GM23338 (cell line): Measurements from ENCODE around the gene POLR2L.

Source experiments
- CREB1 ChIP-seq: fragments of 250-450 bp; sonication (Bioruptor Pico); IDR thresholded peaks from 2 replicates; pipeline ENCODE4 v1.5.0; 2020; ENCODE audit warnings: low read depth, mild to moderate bottlenecking, moderate library complexity
- EZH2 ChIP-seq: fragments of 200-600 bp; sonication (generic); IDR thresholded peaks from one replicate; pipeline ENCODE4 v1.8.0; 2017; ENCODE audit warnings: antibody characterized with exemption, mild to moderate bottlenecking, low read depth; ENCODE audit not compliant: unreplicated experiment
- EZH2phosphoT487 ChIP-seq: fragments of 200-600 bp; sonication (generic); IDR thresholded peaks from one replicate; pipeline ENCODE4 v1.8.1; 2018; ENCODE audit warnings: antibody characterized with exemption; ENCODE audit not compliant: unreplicated experiment
- JUNB ChIP-seq: IDR thresholded peaks from one replicate; pipeline ENCODE4 v1.6.1; 2016; ENCODE audit warnings: antibody characterized with exemption; ENCODE audit not compliant: unreplicated experiment
- POLR2AphosphoS5 ChIP-seq: IDR thresholded peaks from 2 replicates; pipeline ENCODE4 v1.6.1; 2016; ENCODE audit warnings: antibody characterized with exemption, low read depth
- ZNF114 ChIP-seq: fragments of 250-450 bp; sonication (Bioruptor Pico); IDR thresholded peaks from 2 replicates; pipeline ENCODE4 v1.5.0; 2020; ENCODE audit warnings: mild to moderate bottlenecking, moderate library complexity
- ZNF331 ChIP-seq: fragments of 250-450 bp; sonication (Bioruptor Pico); IDR thresholded peaks from 2 replicates; pipeline ENCODE4 v1.5.0; 2020; ENCODE audit warnings: low read depth, mild to moderate bottlenecking, moderate library complexity
- TF ChIP-seq, protein P1 (sequence below), 2 experiments: fragments of 200-600 bp in 1 of 2; sonication (generic) in 1 of 2; conservative IDR thresholded peaks; 2 replicates each; pipeline versions ENCODE4 v1.5.1 to v1.6.1; 2016 to 2017; ENCODE audit warnings: antibody characterized with exemption in 2 of 2, low read depth in 2 of 2, mild to moderate bottlenecking in 2 of 2, moderate library complexity in 1 of 2
- TF ChIP-seq, protein P2 (sequence below): fragments of 250-450 bp; sonication (Bioruptor Pico); IDR thresholded peaks from 2 replicates; pipeline ENCODE4 v1.5.0; 2020; ENCODE audit warnings: mild to moderate bottlenecking, moderate library complexity
- TF ChIP-seq, protein P3 (sequence below): IDR thresholded peaks from one replicate; pipeline ENCODE4 v1.6.1; 2018; ENCODE audit warnings: antibody characterized with exemption; ENCODE audit not compliant: unreplicated experiment
- TF ChIP-seq, protein P4 (sequence below): IDR thresholded peaks from 2 replicates; pipeline ENCODE4 v1.6.1; 2016; ENCODE audit warnings: antibody characterized with exemption

DNA sequence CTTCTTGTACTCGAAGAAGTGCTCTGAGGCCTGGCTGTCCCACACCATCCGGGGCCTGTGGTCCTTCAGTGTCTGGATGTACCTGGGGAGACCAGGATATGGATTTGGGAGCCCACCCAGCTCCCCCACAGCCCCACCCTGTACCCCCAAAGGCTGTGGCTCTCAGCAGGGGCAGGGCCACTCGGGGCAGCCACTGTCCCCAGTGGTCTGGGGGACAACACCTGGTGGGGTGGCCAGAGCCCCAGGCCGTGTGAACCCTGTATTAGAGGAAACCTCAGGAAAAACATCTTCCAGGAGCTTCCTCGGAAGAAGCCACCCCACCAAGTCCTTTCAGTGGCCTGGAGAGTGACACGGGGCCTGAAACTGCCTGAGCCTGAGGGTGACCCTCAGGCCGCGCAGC, 28.1 kb upstream of the POLR2L start:
- TF ChIP-seq, protein P1, sequence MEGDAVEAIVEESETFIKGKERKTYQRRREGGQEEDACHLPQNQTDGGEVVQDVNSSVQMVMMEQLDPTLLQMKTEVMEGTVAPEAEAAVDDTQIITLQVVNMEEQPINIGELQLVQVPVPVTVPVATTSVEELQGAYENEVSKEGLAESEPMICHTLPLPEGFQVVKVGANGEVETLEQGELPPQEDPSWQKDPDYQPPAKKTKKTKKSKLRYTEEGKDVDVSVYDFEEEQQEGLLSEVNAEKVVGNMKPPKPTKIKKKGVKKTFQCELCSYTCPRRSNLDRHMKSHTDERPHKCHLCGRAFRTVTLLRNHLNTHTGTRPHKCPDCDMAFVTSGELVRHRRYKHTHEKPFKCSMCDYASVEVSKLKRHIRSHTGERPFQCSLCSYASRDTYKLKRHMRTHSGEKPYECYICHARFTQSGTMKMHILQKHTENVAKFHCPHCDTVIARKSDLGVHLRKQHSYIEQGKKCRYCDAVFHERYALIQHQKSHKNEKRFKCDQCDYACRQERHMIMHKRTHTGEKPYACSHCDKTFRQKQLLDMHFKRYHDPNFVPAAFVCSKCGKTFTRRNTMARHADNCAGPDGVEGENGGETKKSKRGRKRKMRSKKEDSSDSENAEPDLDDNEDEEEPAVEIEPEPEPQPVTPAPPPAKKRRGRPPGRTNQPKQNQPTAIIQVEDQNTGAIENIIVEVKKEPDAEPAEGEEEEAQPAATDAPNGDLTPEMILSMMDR (conservative IDR thresholded peaks at IDR 0.05; ENCODE audit: low read depth in 2 of 2) = no peak
- TF ChIP-seq CREB1 (CRISPR knock-in tag) = no peak
- TF ChIP-seq, protein P2, sequence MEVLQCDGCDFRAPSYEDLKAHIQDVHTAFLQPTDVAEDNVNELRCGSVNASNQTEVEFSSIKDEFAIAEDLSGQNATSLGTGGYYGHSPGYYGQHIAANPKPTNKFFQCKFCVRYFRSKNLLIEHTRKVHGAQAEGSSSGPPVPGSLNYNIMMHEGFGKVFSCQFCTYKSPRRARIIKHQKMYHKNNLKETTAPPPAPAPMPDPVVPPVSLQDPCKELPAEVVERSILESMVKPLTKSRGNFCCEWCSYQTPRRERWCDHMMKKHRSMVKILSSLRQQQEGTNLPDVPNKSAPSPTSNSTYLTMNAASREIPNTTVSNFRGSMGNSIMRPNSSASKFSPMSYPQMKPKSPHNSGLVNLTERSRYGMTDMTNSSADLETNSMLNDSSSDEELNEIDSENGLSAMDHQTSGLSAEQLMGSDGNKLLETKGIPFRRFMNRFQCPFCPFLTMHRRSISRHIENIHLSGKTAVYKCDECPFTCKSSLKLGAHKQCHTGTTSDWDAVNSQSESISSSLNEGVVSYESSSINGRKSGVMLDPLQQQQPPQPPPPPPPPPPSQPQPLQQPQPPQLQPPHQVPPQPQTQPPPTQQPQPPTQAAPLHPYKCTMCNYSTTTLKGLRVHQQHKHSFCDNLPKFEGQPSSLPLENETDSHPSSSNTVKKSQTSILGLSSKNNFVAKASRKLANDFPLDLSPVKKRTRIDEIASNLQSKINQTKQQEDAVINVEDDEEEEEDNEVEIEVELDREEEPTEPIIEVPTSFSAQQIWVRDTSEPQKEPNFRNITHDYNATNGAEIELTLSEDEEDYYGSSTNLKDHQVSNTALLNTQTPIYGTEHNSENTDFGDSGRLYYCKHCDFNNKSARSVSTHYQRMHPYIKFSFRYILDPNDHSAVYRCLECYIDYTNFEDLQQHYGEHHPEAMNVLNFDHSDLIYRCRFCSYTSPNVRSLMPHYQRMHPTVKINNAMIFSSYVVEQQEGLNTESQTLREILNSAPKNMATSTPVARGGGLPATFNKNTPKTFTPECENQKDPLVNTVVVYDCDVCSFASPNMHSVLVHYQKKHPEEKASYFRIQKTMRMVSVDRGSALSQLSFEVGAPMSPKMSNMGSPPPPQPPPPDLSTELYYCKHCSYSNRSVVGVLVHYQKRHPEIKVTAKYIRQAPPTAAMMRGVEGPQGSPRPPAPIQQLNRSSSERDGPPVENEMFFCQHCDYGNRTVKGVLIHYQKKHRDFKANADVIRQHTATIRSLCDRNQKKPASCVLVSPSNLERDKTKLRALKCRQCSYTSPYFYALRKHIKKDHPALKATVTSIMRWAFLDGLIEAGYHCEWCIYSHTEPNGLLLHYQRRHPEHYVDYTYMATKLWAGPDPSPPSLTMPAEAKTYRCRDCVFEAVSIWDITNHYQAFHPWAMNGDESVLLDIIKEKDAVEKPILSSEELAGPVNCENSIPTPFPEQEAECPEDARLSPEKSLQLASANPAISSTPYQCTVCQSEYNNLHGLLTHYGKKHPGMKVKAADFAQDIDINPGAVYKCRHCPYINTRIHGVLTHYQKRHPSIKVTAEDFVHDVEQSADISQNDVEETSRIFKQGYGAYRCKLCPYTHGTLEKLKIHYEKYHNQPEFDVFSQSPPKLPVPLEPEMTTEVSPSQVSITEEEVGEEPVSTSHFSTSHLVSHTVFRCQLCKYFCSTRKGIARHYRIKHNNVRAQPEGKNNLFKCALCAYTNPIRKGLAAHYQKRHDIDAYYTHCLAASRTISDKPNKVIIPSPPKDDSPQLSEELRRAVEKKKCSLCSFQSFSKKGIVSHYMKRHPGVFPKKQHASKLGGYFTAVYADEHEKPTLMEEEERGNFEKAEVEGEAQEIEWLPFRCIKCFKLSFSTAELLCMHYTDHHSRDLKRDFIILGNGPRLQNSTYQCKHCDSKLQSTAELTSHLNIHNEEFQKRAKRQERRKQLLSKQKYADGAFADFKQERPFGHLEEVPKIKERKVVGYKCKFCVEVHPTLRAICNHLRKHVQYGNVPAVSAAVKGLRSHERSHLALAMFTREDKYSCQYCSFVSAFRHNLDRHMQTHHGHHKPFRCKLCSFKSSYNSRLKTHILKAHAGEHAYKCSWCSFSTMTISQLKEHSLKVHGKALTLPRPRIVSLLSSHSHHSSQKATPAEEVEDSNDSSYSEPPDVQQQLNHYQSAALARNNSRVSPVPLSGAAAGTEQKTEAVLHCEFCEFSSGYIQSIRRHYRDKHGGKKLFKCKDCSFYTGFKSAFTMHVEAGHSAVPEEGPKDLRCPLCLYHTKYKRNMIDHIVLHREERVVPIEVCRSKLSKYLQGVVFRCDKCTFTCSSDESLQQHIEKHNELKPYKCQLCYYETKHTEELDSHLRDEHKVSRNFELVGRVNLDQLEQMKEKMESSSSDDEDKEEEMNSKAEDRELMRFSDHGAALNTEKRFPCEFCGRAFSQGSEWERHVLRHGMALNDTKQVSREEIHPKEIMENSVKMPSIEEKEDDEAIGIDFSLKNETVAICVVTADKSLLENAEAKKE (CRISPR knock-in tag) = no peak
- no peak for TF ChIP-seq EZH2phosphoT487
- no peak for TF ChIP-seq POLR2AphosphoS5
- no peak for TF ChIP-seq ZNF114 (CRISPR knock-in tag)
- TF ChIP-seq, protein P3, sequence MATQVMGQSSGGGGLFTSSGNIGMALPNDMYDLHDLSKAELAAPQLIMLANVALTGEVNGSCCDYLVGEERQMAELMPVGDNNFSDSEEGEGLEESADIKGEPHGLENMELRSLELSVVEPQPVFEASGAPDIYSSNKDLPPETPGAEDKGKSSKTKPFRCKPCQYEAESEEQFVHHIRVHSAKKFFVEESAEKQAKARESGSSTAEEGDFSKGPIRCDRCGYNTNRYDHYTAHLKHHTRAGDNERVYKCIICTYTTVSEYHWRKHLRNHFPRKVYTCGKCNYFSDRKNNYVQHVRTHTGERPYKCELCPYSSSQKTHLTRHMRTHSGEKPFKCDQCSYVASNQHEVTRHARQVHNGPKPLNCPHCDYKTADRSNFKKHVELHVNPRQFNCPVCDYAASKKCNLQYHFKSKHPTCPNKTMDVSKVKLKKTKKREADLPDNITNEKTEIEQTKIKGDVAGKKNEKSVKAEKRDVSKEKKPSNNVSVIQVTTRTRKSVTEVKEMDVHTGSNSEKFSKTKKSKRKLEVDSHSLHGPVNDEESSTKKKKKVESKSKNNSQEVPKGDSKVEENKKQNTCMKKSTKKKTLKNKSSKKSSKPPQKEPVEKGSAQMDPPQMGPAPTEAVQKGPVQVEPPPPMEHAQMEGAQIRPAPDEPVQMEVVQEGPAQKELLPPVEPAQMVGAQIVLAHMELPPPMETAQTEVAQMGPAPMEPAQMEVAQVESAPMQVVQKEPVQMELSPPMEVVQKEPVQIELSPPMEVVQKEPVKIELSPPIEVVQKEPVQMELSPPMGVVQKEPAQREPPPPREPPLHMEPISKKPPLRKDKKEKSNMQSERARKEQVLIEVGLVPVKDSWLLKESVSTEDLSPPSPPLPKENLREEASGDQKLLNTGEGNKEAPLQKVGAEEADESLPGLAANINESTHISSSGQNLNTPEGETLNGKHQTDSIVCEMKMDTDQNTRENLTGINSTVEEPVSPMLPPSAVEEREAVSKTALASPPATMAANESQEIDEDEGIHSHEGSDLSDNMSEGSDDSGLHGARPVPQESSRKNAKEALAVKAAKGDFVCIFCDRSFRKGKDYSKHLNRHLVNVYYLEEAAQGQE = no peak
- no peak for TF ChIP-seq EZH2
- TF ChIP-seq, protein P4, sequence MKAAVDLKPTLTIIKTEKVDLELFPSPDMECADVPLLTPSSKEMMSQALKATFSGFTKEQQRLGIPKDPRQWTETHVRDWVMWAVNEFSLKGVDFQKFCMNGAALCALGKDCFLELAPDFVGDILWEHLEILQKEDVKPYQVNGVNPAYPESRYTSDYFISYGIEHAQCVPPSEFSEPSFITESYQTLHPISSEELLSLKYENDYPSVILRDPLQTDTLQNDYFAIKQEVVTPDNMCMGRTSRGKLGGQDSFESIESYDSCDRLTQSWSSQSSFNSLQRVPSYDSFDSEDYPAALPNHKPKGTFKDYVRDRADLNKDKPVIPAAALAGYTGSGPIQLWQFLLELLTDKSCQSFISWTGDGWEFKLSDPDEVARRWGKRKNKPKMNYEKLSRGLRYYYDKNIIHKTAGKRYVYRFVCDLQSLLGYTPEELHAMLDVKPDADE = no peak
- TF ChIP-seq JUNB = no peak
- TF ChIP-seq ZNF331 (CRISPR knock-in tag) = no peak
